Transverse colon (tissue), 4 donors: ENCODE measurements around the gene CCDC33. TPM values are rescaled to one million over a fixed set of nuclear protein-coding genes. Genes with fewer than 3 reads are reported as not detected.

Experiments used
- DNase-seq: peaks from one replicate; pipeline ENCODE4 v3.0.0-alpha.2; 2019
- H3K27ac ChIP-seq, 4 donors: fragments of 200-600 bp; sonication (generic); 2 replicates each; pipeline ENCODE4 v1.5.1; 2016 to 2018; ENCODE audit warnings: inconsistent platforms in 4 of 4
- H3K27me3 ChIP-seq: fragments of 200-600 bp; sonication (generic); 2 replicates; pipeline ENCODE4 v1.5.1; 2017; ENCODE audit warnings: inconsistent platforms
- H3K36me3 ChIP-seq, 4 donors: fragments of 200-600 bp; sonication (generic); 2 replicates each; pipeline ENCODE4 v1.5.1; 2017 to 2019; ENCODE audit warnings: inconsistent platforms in 4 of 4
- H3K4me1 ChIP-seq, 4 donors: fragments of 200-600 bp; sonication (generic); 2 replicates each; pipeline ENCODE4 v1.5.1; 2017 to 2020; ENCODE audit warnings: inconsistent platforms in 4 of 4
- H3K4me3 ChIP-seq, 4 donors: fragments of 200-600 bp; sonication (generic); 1 replicate in 1 of 4; 2 replicates in 3 of 4; pipeline versions ENCODE4 v1.5.1 to v1.6.1; 2017 to 2019; ENCODE audit warnings: inconsistent platforms in 4 of 4
- H3K9me3 ChIP-seq, 2 donors: fragments of 200-600 bp; sonication (generic); 2 replicates each; pipeline ENCODE4 v1.5.1; 2017 to 2019; ENCODE audit warnings: inconsistent platforms in 2 of 2
- EP300 ChIP-seq: sonication (generic); formaldehyde crosslinking; IDR thresholded peaks from one replicate; pipeline ENCODE4 v1.6.1; 2017; ENCODE audit warnings: antibody characterized with exemption, low read depth
- POLR2A ChIP-seq: fragments of 450-650 bp; IDR thresholded peaks from one replicate; pipeline ENCODE4 v1.6.1; 2016; ENCODE audit warnings: antibody characterized with exemption, mild to moderate bottlenecking, moderate library complexity
- POLR2AphosphoS5 ChIP-seq, 3 donors: sonication (generic); formaldehyde crosslinking; IDR thresholded peaks; one replicate each; pipeline ENCODE4 v1.6.1; 2016; ENCODE audit warnings: antibody characterized with exemption in 3 of 3
- WGBS, 2 donors: methylation state at CpG; one replicate each; pipeline ENCODE4 v1.1.5; 2018; ENCODE audit warnings: low coverage in 1 of 2; 5-methylcytosine and 5-hydroxymethylcytosine counted together
- in situ Hi-C, 4 donors: fragments of 200-750 bp; cut with MboI; loops; one replicate each; pipeline versions ENCODE4 v1.15.0 to v1.15.1; 2017; ENCODE audit warnings: low sequenced_read_pairs in 3 of 4, low pct_ligation_motif_present in 1 of 4, low pct_unique_long_range_greater_than_20kb in 1 of 4
- intact Hi-C: fragments of 100-400 bp; cut with DNase I; formaldehyde crosslinking; loops from one replicate; pipeline ENCODE4 v1.15.1; 2023; ENCODE audit warnings: low total_unique reads
- total RNA-seq, 4 donors: library from RNA; depleted of rRNA; stranded (reverse); fragments of >200 nt; gene quantifications; one replicate each; pipeline ENCODE4 v1.1.0, GENCODE V29; 2016
- TF ChIP-seq, protein P1 (sequence below), 5 experiments: fragments of 200-600 bp in 3 of 5; fragments of 450-650 bp in 2 of 5; sonication (generic) in 3 of 5; IDR thresholded peaks; 1 replicate in 2 of 5; 2 replicates in 3 of 5; pipeline ENCODE4 v1.5.1; 2016 to 2017; ENCODE audit warnings: antibody characterized with exemption in 5 of 5, inconsistent platforms in 3 of 5, mild to moderate bottlenecking in 2 of 5, moderate library complexity in 1 of 5

CCDC33 gene
- total RNA-seq, 4 donors from 2014 or later, result 0.16 TPM; not detected in 3

DNA sequence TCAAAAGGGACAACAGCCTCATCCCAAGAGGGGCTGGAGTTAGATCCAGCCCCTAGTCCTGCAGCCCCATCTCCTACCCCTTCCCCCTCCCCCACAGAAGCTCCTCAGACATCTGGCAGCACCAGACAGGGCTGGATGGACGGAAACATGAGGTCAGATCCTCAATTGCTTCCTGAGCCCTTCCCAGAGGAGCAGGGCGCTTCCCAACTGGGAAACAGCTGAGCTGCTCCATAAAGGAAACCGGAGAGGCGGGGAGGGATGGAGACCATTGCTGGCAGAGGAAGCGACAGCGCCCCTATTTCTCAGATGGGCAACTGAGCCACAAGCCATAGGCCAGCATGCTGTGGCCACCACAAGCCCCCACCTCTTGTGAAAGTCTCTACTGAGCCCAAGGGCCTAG lies 149.6 kb downstream of the CCDC33 start:
- in situ Hi-C loops (loop anchor here in 2 of 4 donors (5.0 to 25.0 kb wide), 2 partner anchors 52 to 377 kb away; no protein-coding TSS in a partner anchor), intact Hi-C loops (loop anchor here (5.0 to 10.0 kb wide), 2 partner anchors 52 to 239 kb away; no protein-coding TSS in a partner anchor)
- peaks cover 0 to 10% (median 0%) of the 10 kb centered on the region in 4 donors for H3K4me1 ChIP-seq
- 84% methylated on average over 6 of the region's 6 CpGs; no CpG with 5 or more reads in 1 of the 2 donors for WGBS, 2 donors
- no peaks in the 10 kb centered on the region for H3K9me3 ChIP-seq
- TF ChIP-seq, protein P1, sequence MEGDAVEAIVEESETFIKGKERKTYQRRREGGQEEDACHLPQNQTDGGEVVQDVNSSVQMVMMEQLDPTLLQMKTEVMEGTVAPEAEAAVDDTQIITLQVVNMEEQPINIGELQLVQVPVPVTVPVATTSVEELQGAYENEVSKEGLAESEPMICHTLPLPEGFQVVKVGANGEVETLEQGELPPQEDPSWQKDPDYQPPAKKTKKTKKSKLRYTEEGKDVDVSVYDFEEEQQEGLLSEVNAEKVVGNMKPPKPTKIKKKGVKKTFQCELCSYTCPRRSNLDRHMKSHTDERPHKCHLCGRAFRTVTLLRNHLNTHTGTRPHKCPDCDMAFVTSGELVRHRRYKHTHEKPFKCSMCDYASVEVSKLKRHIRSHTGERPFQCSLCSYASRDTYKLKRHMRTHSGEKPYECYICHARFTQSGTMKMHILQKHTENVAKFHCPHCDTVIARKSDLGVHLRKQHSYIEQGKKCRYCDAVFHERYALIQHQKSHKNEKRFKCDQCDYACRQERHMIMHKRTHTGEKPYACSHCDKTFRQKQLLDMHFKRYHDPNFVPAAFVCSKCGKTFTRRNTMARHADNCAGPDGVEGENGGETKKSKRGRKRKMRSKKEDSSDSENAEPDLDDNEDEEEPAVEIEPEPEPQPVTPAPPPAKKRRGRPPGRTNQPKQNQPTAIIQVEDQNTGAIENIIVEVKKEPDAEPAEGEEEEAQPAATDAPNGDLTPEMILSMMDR (IDR thresholded peaks at IDR 0.05), result no peak
- no peak for TF ChIP-seq POLR2A
- no peak for TF ChIP-seq POLR2AphosphoS5 (IDR thresholded peaks at IDR 0.05)
- TF ChIP-seq EP300, result no peak
- peak overlapping the region in 3 of 4 donors; percentile 22 to 37 (median 24) for H3K27ac ChIP-seq
- no peak for DNase-seq
- no peaks in the 10 kb centered on the region for H3K27me3 ChIP-seq
- no peak overlapping the region for H3K4me3 ChIP-seq
- no peaks in the 10 kb centered on the region for H3K36me3 ChIP-seq

Other genes with a start within 250 kb of the CCDC33 start
- 10 to 100 TPM in 1 of 4 donors, 1 to 10 TPM in 2, under 1 TPM in 1; 0.75 to 14.6 (median 4.5) TPM for gene STOML1, start 244.0 kb upstream of the CCDC33 start, total RNA-seq
- 100 to 1,000 TPM in 1 of 4 donors, 10 to 100 TPM in 3; 35.1 to 128 (median 70.0) TPM for gene PML, start 241.6 kb upstream of the CCDC33 start, total RNA-seq
- not detected for gene GOLGA6A, start 153.8 kb upstream of the CCDC33 start, total RNA-seq
- gene ISLR2, start 105.7 kb upstream of the CCDC33 start, total RNA-seq, result 10 to 100 TPM in 1 of 4 donors, 1 to 10 TPM in 1, under 1 TPM in 2; 0.41 to 27.3 (median 1.4) TPM
- 100 to 1,000 TPM in 1 of 4 donors, 10 to 100 TPM in 3; 18.8 to 191 (median 25.5) TPM for gene ISLR, start 62.6 kb upstream of the CCDC33 start, total RNA-seq
- gene STRA6, start 33.5 kb upstream of the CCDC33 start, total RNA-seq, result not detected
- gene CYP11A1, start 131.3 kb downstream of the CCDC33 start, total RNA-seq, result under 1 TPM in 2 of 4 donors, not detected in 2; 0.40 to 0.79 TPM
- gene SEMA7A, start 197.6 kb downstream of the CCDC33 start, total RNA-seq, result 1 to 10 TPM in 3 of 4 donors, under 1 TPM in 1; 0.20 to 5.6 (median 3.1) TPM
- gene UBL7, start 224.8 kb downstream of the CCDC33 start, total RNA-seq, result 100 to 1,000 TPM in 1 of 4 donors, 10 to 100 TPM in 2, 1 to 10 TPM in 1; 4.0 to 157 (median 42.3) TPM